HG02763 (cell line): ENCODE data around the gene FOXO3.

ENCODE experiments used
- ATAC-seq: cut with Tn5 transposase; IDR thresholded peaks from one replicate; pipeline ENCODE4 v1.9.1; 2021; ENCODE audit warnings: mild to moderate bottlenecking, moderate library complexity; ENCODE audit not compliant: unreplicated experiment

Gene FOXO3

GRCh38 chr6:108710551-108710950, 149.8 kb downstream of the FOXO3 start:
- ATAC-seq = no peak

GRCh38 chr6:108711071-108711470, 150.4 kb downstream of the FOXO3 start:
- ATAC-seq = no peak

- ATAC-seq = no peak
Measured at GRCh38 chr6:108711826-108712225, 151.1 kb downstream of the FOXO3 start.

GRCh38 chr6:108712946-108713345, 152.2 kb downstream of the FOXO3 start:
- no peak for ATAC-seq

- ATAC-seq = no peak
Measured at GRCh38 chr6:108714101-108714765, 153.5 kb downstream of the FOXO3 start.

- no peak for ATAC-seq
Measured at GRCh38 chr6:108714766-108715414, 154.2 kb downstream of the FOXO3 start.

GRCh38 chr6:108715832-108716231, 155.1 kb downstream of the FOXO3 start:
- no peak for ATAC-seq

GRCh38 chr6:108716801-108717791, 156.4 kb downstream of the FOXO3 start:
- no peak for ATAC-seq

- ATAC-seq = no peak
Measured at GRCh38 chr6:108719477-108719876, 158.8 kb downstream of the FOXO3 start.

- ATAC-seq = no peak
Measured at GRCh38 chr6:108720827-108721226, 160.1 kb downstream of the FOXO3 start.

GRCh38 chr6:108721286-108721685, 160.6 kb downstream of the FOXO3 start:
- no peak for ATAC-seq

- no peak for ATAC-seq
Measured at GRCh38 chr6:108723594-108723993, 162.9 kb downstream of the FOXO3 start.

- no peak for ATAC-seq
Measured at GRCh38 chr6:108726726-108727339, 166.1 kb downstream of the FOXO3 start.

GRCh38 chr6:108727966-108728730, 167.4 kb downstream of the FOXO3 start:
- no peak for ATAC-seq

GRCh38 chr6:108728826-108729225, 168.1 kb downstream of the FOXO3 start:
- ATAC-seq = no peak

GRCh38 chr6:108730635-108731515, 170.2 kb downstream of the FOXO3 start:
- no peak for ATAC-seq

- ATAC-seq = no peak
Measured at GRCh38 chr6:108732091-108732870, 171.6 kb downstream of the FOXO3 start.

GRCh38 chr6:108733051-108733450, 172.3 kb downstream of the FOXO3 start:
- no peak for ATAC-seq
